ENCODE results near the gene BCAS3.

DNA sequence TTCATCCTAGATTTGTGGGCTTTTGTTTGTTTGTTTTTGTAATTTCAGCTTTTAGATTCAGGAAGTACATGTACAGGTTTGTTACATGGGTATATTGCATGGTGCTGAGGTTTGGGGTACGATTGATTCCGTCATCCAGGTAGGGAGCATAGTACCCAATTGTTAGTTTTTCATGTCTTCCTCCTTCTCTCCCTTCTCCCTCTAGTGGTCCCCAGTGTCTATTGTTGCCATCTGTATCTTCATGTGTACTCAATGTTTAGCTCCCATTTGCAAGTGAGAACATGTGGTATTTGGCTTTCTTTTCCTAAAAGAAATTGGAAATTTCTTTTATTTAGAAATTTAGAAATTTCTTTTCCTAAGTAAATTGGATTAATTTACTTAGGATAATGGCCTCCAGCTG, 37.1 kb upstream of the BCAS3 start:
- no peak for TF ChIP-seq EP300 (IDR thresholded peaks at IDR 0.05)
- TF ChIP-seq, protein P1, sequence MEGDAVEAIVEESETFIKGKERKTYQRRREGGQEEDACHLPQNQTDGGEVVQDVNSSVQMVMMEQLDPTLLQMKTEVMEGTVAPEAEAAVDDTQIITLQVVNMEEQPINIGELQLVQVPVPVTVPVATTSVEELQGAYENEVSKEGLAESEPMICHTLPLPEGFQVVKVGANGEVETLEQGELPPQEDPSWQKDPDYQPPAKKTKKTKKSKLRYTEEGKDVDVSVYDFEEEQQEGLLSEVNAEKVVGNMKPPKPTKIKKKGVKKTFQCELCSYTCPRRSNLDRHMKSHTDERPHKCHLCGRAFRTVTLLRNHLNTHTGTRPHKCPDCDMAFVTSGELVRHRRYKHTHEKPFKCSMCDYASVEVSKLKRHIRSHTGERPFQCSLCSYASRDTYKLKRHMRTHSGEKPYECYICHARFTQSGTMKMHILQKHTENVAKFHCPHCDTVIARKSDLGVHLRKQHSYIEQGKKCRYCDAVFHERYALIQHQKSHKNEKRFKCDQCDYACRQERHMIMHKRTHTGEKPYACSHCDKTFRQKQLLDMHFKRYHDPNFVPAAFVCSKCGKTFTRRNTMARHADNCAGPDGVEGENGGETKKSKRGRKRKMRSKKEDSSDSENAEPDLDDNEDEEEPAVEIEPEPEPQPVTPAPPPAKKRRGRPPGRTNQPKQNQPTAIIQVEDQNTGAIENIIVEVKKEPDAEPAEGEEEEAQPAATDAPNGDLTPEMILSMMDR (IDR thresholded peaks at IDR 0.05) = no peak

All from ovary (tissue), 3 donors.